H1 (cell line): ENCODE results near the gene ECI1. TPM values are rescaled to one million over a fixed set of nuclear protein-coding genes. Genes with fewer than 3 reads are reported as not detected.

ENCODE experiments used
- CTCF ChIA-PET: fragments of 300-600 bp; sonication (Branson Sonifier 250); formaldehyde crosslinking; loops from one replicate; lab custom pipeline; 2021; ENCODE audit not compliant: partially characterized antibody; lab: Charles Lee
- POLR2A ChIA-PET: fragments of 300-600 bp; sonication (Branson Sonifier 250); formaldehyde crosslinking; loops from one replicate; lab custom pipeline; 2021; ENCODE audit warnings: inconsistent platforms; ENCODE audit not compliant: partially characterized antibody; lab: Charles Lee
- DNase-seq, 2 experiments: peaks; one replicate each; pipeline versions ENCODE4 v3.0.0 to v3.0.0-alpha.2; 2010 to 2022; ENCODE audit warnings: low spot score in 2 of 2, low read depth in 1 of 2, mixed read lengths in 1 of 2
- FAIRE-seq: peaks from 2 replicates; lab custom pipeline; 2011; peaks lifted over from hg19 to GRCh38; lab: Jason Lieb, UNC
- H2AFZ ChIP-seq: 2 replicates; pipeline ENCODE4 v1.8.1; 2012; ENCODE audit warnings: low read length, inconsistent platforms
- H2AK5ac ChIP-seq: 2 replicates; pipeline ENCODE4 v1.6.1; 2013; ENCODE audit warnings: low read depth, low read length
- H2BK120ac ChIP-seq: replicated peaks from 2 replicates; pipeline ENCODE3; 2013; ENCODE audit warnings: low read depth, low read length, inconsistent platforms
- H2BK12ac ChIP-seq: 2 replicates; pipeline ENCODE4 v1.6.1; 2013; ENCODE audit warnings: low read depth, low read length
- H2BK15ac ChIP-seq: 2 replicates; pipeline ENCODE4 v1.6.1; 2013; ENCODE audit warnings: low read length
- H2BK20ac ChIP-seq: 2 replicates; pipeline ENCODE4 v1.6.1; 2013; ENCODE audit warnings: low read length
- H2BK5ac ChIP-seq: 2 replicates; pipeline ENCODE4 v1.6.1; 2013; ENCODE audit warnings: low read depth, low read length
- H3K14ac ChIP-seq: 2 replicates; pipeline ENCODE4 v1.6.1; 2013; ENCODE audit warnings: inconsistent platforms; ENCODE audit not compliant: insufficient read length
- H3K18ac ChIP-seq: 2 replicates; pipeline ENCODE4 v1.6.1; 2013; ENCODE audit warnings: low read length; ENCODE audit errors: extremely low read depth
- H3K23ac ChIP-seq: 2 replicates; pipeline ENCODE4 v1.6.1; 2013; ENCODE audit warnings: inconsistent platforms; ENCODE audit not compliant: insufficient read length
- H3K23me2 ChIP-seq: 2 replicates; pipeline ENCODE4 v1.6.1; 2013; ENCODE audit warnings: low read depth, low read length
- H3K27ac ChIP-seq: 2 replicates; pipeline ENCODE4 v1.6.1; 2011; ENCODE audit warnings: low read depth, low read length, inconsistent platforms
- H3K27me3 ChIP-seq, 4 experiments: replicated peaks in 1 of 4; 1 replicate in 1 of 4; 2 replicates in 3 of 4; pipeline versions ENCODE4 v1.6.1 to v1.8.1; 2011 to 2013; ENCODE audit warnings: low read length in 3 of 4, mild to moderate bottlenecking in 3 of 4, inconsistent platforms in 2 of 4, mixed read lengths in 2 of 4, moderate library complexity in 1 of 4; ENCODE audit not compliant: control insufficient read depth in 3 of 4, insufficient read depth in 3 of 4; ENCODE audit errors: extremely low read depth in 1 of 4
- H3K36me3 ChIP-seq, 4 experiments: 2 replicates each; pipeline versions ENCODE4 v1.6.1 to v1.8.1; 2011 to 2013; ENCODE audit warnings: mild to moderate bottlenecking in 4 of 4, low read length in 3 of 4, moderate library complexity in 2 of 4, control low read depth in 1 of 4, inconsistent platforms in 1 of 4; ENCODE audit not compliant: insufficient read depth in 4 of 4, control insufficient read depth in 2 of 4
- H3K4ac ChIP-seq: replicated peaks from 2 replicates; pipeline ENCODE3; 2013; ENCODE audit warnings: low read length, low read depth, mixed read lengths, inconsistent platforms; ENCODE audit not compliant: insufficient read length
- H3K4me1 ChIP-seq, 4 experiments: replicated peaks in 1 of 4; 1 replicate in 1 of 4; 2 replicates in 3 of 4; pipeline versions ENCODE4 v1.6.1 to v1.8.1; 2011 to 2013; ENCODE audit warnings: low read length in 3 of 4, inconsistent platforms in 2 of 4, mixed read lengths in 1 of 4; ENCODE audit not compliant: insufficient read depth in 4 of 4, control insufficient read depth in 3 of 4
- H3K4me2 ChIP-seq, 2 experiments: 2 replicates each; pipeline versions ENCODE4 v1.6.1 to v1.8.1; 2011 to 2013; ENCODE audit warnings: low read depth in 2 of 2, low read length in 2 of 2, control low read depth in 1 of 2, inconsistent platforms in 1 of 2, mild to moderate bottlenecking in 1 of 2; ENCODE audit not compliant: insufficient read depth in 1 of 2
- H3K4me3 ChIP-seq, 4 experiments: fragments of 200-600, 300-600 bp in 1 of 4; sonication (generic), shearing (Covaris generic), sonication (Bioruptor Twin) in 1 of 4; 2 replicates each; pipeline versions ENCODE4 v1.5.1 to v1.8.1; 2011 to 2016; ENCODE audit warnings: low read length in 4 of 4, low read depth in 3 of 4, control low read depth in 2 of 4, inconsistent platforms in 2 of 4, mild to moderate bottlenecking in 2 of 4, mixed read lengths in 1 of 4, moderate library complexity in 1 of 4; ENCODE audit not compliant: insufficient read depth in 2 of 4; ENCODE audit errors: extremely low read depth in 1 of 4
- H3K56ac ChIP-seq: replicated peaks from 2 replicates; pipeline ENCODE3; 2013; ENCODE audit warnings: low read depth, mild to moderate bottlenecking, mixed read lengths, low read length, inconsistent platforms; ENCODE audit not compliant: insufficient read length
- H3K79me1 ChIP-seq: 2 replicates; pipeline ENCODE4 v1.6.1; 2013; ENCODE audit warnings: low read depth, low read length, control low read depth
- H3K79me2 ChIP-seq, 2 experiments: 2 replicates each; pipeline versions ENCODE4 v1.6.1 to v1.8.1; 2012 to 2013; ENCODE audit warnings: low read length in 2 of 2, mild to moderate bottlenecking in 2 of 2, inconsistent platforms in 1 of 2; ENCODE audit not compliant: insufficient read depth in 2 of 2, control insufficient read depth in 1 of 2
- H3K9ac ChIP-seq, 4 experiments: replicated peaks in 1 of 4; 1 replicate in 1 of 4; 2 replicates in 3 of 4; pipeline versions ENCODE4 v1.6.1 to v1.8.1; 2011 to 2013; ENCODE audit warnings: low read depth in 3 of 4, low read length in 3 of 4, control low read depth in 2 of 4, mild to moderate bottlenecking in 2 of 4, moderate library complexity in 2 of 4, inconsistent platforms in 1 of 4; ENCODE audit errors: extremely low read depth in 1 of 4
- H3K9me3 ChIP-seq, 2 experiments: 2 replicates each; pipeline versions ENCODE4 v1.6.1 to v1.8.1; 2012 to 2013; ENCODE audit warnings: mild to moderate bottlenecking in 2 of 2, moderate library complexity in 2 of 2, control low read depth in 1 of 2, inconsistent platforms in 1 of 2, low read depth in 1 of 2, low read length in 1 of 2, mixed read lengths in 1 of 2; ENCODE audit not compliant: insufficient read depth in 2 of 2
- H4K20me1 ChIP-seq, 2 experiments: replicated peaks in 1 of 2; 2 replicates each; pipeline versions ENCODE3 to v1.8.1; 2011 to 2013; ENCODE audit warnings: inconsistent platforms in 2 of 2, low read length in 2 of 2, mild to moderate bottlenecking in 1 of 2; ENCODE audit not compliant: insufficient read depth in 2 of 2, control insufficient read depth in 1 of 2
- H4K5ac ChIP-seq: 2 replicates; pipeline ENCODE4 v1.6.1; 2013; ENCODE audit warnings: low read length, low read depth, mixed read lengths, inconsistent platforms; ENCODE audit not compliant: insufficient read length
- H4K8ac ChIP-seq: 2 replicates; pipeline ENCODE4 v1.8.0; 2013; ENCODE audit warnings: mild to moderate bottlenecking, moderate library complexity, low read length, inconsistent platforms; ENCODE audit not compliant: insufficient read depth; ENCODE audit errors: extremely low read depth
- H4K91ac ChIP-seq: replicated peaks from 2 replicates; pipeline ENCODE3; 2013; ENCODE audit warnings: low read length, mixed read lengths, inconsistent platforms; ENCODE audit not compliant: insufficient read length
- BACH1 ChIP-seq: IDR thresholded peaks from 2 replicates; pipeline ENCODE4 v1.6.1; 2012; ENCODE audit warnings: low read length, improper control_type of control experiment
- CREB1 ChIP-seq: IDR thresholded peaks from 2 replicates; pipeline ENCODE4 v1.6.1; 2012; ENCODE audit warnings: inconsistent platforms
- GABPA ChIP-seq: IDR thresholded peaks from 2 replicates; pipeline ENCODE4 v1.6.1; 2011; ENCODE audit warnings: mild to moderate bottlenecking, low read length, moderate library complexity, borderline replicate concordance; ENCODE audit not compliant: insufficient read depth
- MAX ChIP-seq: IDR thresholded peaks from 2 replicates; pipeline ENCODE4 v1.6.1; 2012; ENCODE audit warnings: inconsistent platforms
- NANOG ChIP-seq: IDR thresholded peaks from 2 replicates; pipeline ENCODE4 v1.6.1; 2011; ENCODE audit warnings: low read length, low read depth, mild to moderate bottlenecking, inconsistent platforms; ENCODE audit not compliant: insufficient read depth, poor library complexity, severe bottlenecking
- POLR2AphosphoS5 ChIP-seq: IDR thresholded peaks from 2 replicates; pipeline ENCODE4 v1.6.1; 2011; ENCODE audit warnings: low read depth, low read length
- RBBP5 ChIP-seq: IDR thresholded peaks from 2 replicates; pipeline ENCODE4 v1.7.1; 2012; ENCODE audit warnings: low read depth, mild to moderate bottlenecking, inconsistent platforms, low read length, moderate library complexity, borderline replicate concordance
- SP1 ChIP-seq: IDR thresholded peaks from 2 replicates; pipeline ENCODE4 v1.6.1; 2011; ENCODE audit warnings: low read depth, low read length
- TBP ChIP-seq: IDR thresholded peaks from 2 replicates; pipeline ENCODE4 v1.6.1; 2011; ENCODE audit warnings: low read depth, low read length, improper control_type of control experiment
- TEAD4 ChIP-seq: IDR thresholded peaks from 2 replicates; pipeline ENCODE4 v1.6.1; 2012; ENCODE audit warnings: low read depth, low read length, inconsistent platforms, mixed read lengths
- WGBS, 2 experiments: shearing (Covaris generic) in 1 of 2; methylation state at CpG; one replicate each; pipeline versions ENCODE4 v1.1.6 to v1.1.7; 2013 to 2015; ENCODE audit warnings: low lambda C conversion rate in 2 of 2, mixed read lengths in 2 of 2, inconsistent platforms in 1 of 2, low coverage in 1 of 2, missing lambda C conversion rate in 1 of 2; ENCODE audit not compliant: insufficient replicate concordance in 2 of 2, insufficient coverage in 1 of 2, insufficient read length in 1 of 2; ENCODE audit errors: extremely low coverage in 1 of 2, missing lambda C conversion rate in 1 of 2; 5-methylcytosine and 5-hydroxymethylcytosine counted together
- polyA plus RNA-seq, 7 experiments: library from polyadenylated mRNA; depleted of rRNA in 3 of 7; stranded (reverse) in 5 of 7; unstranded in 2 of 7; fragments of >200 nt in 5 of 7; fragments of 200-250 nt in 2 of 7; gene quantifications; 1 replicate in 5 of 7; 2 replicates in 1 of 7; 4 replicates in 1 of 7; pipeline versions ENCODE4 v1.2.1 to v1.2.3, GENCODE V29; 2011 to 2013; ENCODE audit warnings: missing spikeins in 2 of 7, mixed read lengths in 2 of 7
- total RNA-seq: library from RNA; stranded (reverse); fragmentation: NEBNext Ultra II Directional; extraction: Animal tissue kit (Norgen Biotek cat#: 25700); gene quantifications from 2 replicates; pipeline ENCODE4 v1.2.1, GENCODE V29; 2021
- TF ChIP-seq, protein P1 (sequence below): IDR thresholded peaks from 2 replicates; pipeline ENCODE4 v1.6.1; 2012; ENCODE audit warnings: inconsistent platforms

The ECI1 gene
- total and polyA plus RNA-seq, 2 of the 8 experiments (the other 6 are each of a cell fraction or from before 2014, with no cell fraction given): 79.5 to 151 TPM

GRCh38 chr16:2237493-2238149 is 13.8 kb downstream of the ECI1 start:
- no peak for FAIRE-seq
- peak; percentile 44 for TF ChIP-seq MAX
- no peak for TF ChIP-seq RBBP5
- TF ChIP-seq POLR2AphosphoS5: peak; percentile 48; the same call in 1 of the 2 replicates
- TF ChIP-seq TEAD4: no peak
- TF ChIP-seq GABPA: 0 out of 2 replicates have a peak, but pooled peaks have one; percentile 5
- TF ChIP-seq NANOG: no peak
- TF ChIP-seq SP1: no peak
- TF ChIP-seq CREB1: peak; percentile 6; the same call in 1 of the 2 replicates
- TF ChIP-seq, protein P1, sequence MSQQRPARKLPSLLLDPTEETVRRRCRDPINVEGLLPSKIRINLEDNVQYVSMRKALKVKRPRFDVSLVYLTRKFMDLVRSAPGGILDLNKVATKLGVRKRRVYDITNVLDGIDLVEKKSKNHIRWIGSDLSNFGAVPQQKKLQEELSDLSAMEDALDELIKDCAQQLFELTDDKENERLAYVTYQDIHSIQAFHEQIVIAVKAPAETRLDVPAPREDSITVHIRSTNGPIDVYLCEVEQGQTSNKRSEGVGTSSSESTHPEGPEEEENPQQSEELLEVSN: 0 out of 2 replicates have a peak, but pooled peaks have one; percentile 31
- no peak for TF ChIP-seq TBP
- TF ChIP-seq BACH1: no peak

More at GRCh38 chr16:2237493-2238149, 13.8 kb downstream of the ECI1 start:
- H3K79me2 ChIP-seq: no peaks in the 10 kb centered on the region
- no peak overlapping the region for H2BK120ac ChIP-seq
- peak overlapping the region in 1 of 4 experiments; percentile 13; a peak in 1 of 7 replicates for H3K9ac ChIP-seq
- H2BK20ac ChIP-seq: no peak overlapping the region
- no peak overlapping the region for H4K5ac ChIP-seq
- peak in 1 of 2 experiments; percentile 68 for DNase-seq
- H3K4ac ChIP-seq: peak overlapping the region; percentile 78
- POLR2A ChIA-PET: interaction anchor here (0.5 to 8.6 kb wide), 20 partner anchors 10 to 278 kb away, joined by 3 to 181 read pairs (median 7); partner anchors contain the start of genes BRICD5, E4F1, ECI1 and RNPS1
- H2BK15ac ChIP-seq: no peak overlapping the region
- peaks cover 4 to 20% (median 16%) of the 10 kb centered on the region in 4 experiments; a peak in 6 of 7 replicates for H3K27me3 ChIP-seq
- WGBS, 2 experiments: 22% methylated on average over 55 of the region's 65 CpGs; no CpG with 5 or more reads in 1 of the 2 experiments
- H2BK5ac ChIP-seq: no peak overlapping the region
- no peak overlapping the region for H4K91ac ChIP-seq
- H3K27ac ChIP-seq: no peak overlapping the region
- H3K4me2 ChIP-seq: peak overlapping the region; percentile 78 to 82
- no peak overlapping the region for H2BK12ac ChIP-seq
- no peak overlapping the region for H3K56ac ChIP-seq
- H3K4me1 ChIP-seq: peaks cover 0 to 19% (median 10%) of the 10 kb centered on the region in 4 experiments; a peak in 5 of 7 replicates
- H3K23me2 ChIP-seq: peaks cover 16% of the 10 kb centered on the region; the same call in 1 of the 2 replicates
- peaks cover 0 to 14% of the 10 kb centered on the region in 2 experiments for H4K20me1 ChIP-seq
- H3K14ac ChIP-seq: no peak overlapping the region
- peak overlapping the region; percentile 86 for H4K8ac ChIP-seq
- H3K18ac ChIP-seq: no peak overlapping the region
- peak overlapping the region in 3 of 4 experiments; percentile 14 to 63 (median 19); a peak in 2 of 8 replicates for H3K4me3 ChIP-seq
- no peak overlapping the region for H2AK5ac ChIP-seq
- H2AFZ ChIP-seq: no peak overlapping the region
- CTCF ChIA-PET: interaction anchor here (0.5 to 1.8 kb wide), 5 partner anchors 11 to 1998 kb away, joined by 3 to 11 read pairs (median 4); no protein-coding TSS in a partner anchor
- H3K36me3 ChIP-seq: peaks cover 5 to 34% (median 8%) of the 10 kb centered on the region in 4 experiments; a peak in 5 of 8 replicates
- H3K23ac ChIP-seq: no peak overlapping the region
- H3K9me3 ChIP-seq: no peaks in the 10 kb centered on the region
- no peaks in the 10 kb centered on the region for H3K79me1 ChIP-seq
